Anterior cingulate cortex (tissue), 58 donors: ENCODE data around the gene CACNA1I.
A peak's percentile ranks its signal among the peaks of the same experiment; 100 is the strongest.

Experiments
- DNase-seq, 58 donors: peaks; one replicate each; lab custom pipeline; 2025; lab: John Stamatoyannopoulos, UW

Gene CACNA1I

DNA sequence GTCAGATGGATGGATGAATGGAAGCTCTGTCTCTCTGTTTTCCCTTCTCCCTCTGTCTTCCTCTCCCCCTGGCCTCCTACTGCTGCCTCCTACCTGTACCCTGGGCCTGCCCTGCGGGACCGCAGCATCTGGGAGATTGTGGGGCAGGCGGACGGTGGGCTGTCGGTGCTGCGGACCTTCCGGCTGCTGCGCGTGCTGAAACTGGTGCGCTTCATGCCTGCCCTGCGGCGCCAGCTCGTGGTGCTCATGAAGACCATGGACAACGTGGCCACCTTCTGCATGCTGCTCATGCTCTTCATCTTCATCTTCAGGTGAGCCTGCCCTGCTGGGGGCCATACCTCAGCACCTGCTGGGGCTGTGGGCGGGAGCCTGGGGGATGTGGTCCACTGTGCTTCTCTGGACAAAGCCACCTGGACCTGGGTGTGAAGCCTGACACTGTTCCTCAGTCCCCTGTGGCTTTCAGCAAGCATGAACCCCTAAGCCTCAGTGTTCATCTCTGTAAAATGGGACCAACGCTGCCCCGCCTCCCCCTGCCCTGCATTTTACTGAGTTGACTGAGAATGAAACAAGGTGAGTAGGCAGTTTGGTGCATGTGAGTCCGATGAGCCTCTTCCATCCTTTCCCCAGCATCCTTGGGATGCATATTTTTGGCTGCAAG, 88.4 kb downstream of the CACNA1I start:
- no peak for DNase-seq

DNA sequence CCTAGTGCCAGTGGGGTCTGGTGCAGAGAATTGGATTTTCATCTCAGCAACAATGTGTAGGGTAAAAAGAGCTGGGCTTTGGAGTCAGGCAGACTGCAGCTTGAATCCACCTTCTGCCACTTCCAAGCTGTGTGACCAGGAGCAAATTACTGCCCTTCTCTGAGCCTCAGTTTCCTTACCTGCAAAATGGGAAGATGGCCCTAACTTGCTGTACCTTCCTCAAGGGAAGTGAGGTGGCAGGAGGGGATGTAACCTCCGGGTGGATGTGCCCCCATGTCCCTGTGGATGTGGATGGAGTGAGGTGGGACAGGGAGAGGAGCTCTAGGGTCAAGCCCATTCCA, 90.9 kb downstream of the CACNA1I start:
- DNase-seq, result no peak

DNA sequence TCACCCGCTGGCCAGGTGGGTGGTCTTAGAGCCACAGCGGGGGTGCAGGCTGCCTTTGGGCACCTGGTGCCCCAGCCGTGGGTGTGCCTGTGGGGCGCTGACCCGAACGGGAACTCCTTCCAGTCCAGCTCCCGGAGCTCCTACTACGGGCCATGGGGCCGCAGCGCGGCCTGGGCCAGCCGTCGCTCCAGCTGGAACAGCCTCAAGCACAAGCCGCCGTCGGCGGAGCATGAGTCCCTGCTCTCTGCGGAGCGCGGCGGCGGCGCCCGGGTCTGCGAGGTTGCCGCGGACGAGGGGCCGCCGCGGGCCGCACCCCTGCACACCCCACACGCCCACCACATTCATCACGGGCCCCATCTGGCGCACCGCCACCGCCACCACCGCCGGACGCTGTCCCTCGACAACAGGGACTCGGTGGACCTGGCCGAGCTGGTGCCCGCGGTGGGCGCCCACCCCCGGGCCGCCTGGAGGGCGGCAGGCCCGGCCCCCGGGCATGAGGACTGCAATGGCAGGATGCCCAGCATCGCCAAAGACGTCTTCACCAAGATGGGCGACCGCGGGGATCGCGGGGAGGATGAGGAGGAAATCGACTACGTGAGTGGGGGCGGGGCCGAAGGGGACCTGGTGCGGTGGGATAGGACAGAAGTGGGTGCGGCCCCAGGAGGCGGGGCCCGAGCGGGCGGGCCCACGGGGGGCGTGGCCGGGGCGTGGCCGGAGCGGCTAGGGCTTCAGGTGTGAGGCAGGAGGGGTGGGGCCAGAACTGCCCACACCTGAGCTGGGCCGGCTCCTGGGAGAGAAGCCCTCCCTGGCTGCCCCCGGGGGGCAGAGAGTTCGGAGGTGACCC, 91.5 kb downstream of the CACNA1I start:
- peak in 1 of 58 donors; percentile 39 for DNase-seq

DNA sequence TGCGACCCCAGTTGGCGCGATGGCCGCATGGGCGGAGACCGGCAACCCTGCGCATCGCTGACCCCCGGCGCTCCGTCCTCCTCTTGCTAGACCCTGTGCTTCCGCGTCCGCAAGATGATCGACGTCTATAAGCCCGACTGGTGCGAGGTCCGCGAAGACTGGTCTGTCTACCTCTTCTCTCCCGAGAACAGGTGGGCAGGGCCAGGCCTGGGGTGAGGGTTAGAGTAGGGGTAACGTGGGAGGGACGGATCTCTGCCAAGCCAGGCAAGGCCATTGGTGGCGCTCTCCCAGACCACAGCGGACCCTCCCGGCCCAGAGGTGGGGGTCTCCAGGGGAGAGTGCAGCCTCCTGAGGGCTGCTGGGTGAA, 92.1 kb downstream of the CACNA1I start:
- DNase-seq, result no peak

DNA sequence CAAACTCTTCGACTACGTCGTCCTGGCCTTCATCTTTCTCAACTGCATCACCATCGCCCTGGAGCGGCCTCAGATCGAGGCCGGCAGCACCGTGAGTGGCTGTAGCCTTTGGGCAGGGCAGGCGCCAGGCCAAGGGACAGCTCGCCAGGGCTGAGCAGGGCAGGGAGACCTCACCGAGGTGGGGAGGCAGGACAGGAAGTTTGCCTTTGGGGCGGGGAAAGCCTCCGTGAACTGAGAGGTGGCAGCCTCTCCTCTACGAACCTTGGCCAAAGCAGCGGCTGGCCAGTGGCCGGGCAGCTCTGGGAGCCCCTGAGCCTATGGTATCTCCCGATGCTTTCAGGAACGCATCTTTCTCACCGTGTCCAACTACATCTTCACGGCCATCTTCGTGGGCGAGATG, 93.2 kb downstream of the CACNA1I start:
- no peak for DNase-seq

DNA sequence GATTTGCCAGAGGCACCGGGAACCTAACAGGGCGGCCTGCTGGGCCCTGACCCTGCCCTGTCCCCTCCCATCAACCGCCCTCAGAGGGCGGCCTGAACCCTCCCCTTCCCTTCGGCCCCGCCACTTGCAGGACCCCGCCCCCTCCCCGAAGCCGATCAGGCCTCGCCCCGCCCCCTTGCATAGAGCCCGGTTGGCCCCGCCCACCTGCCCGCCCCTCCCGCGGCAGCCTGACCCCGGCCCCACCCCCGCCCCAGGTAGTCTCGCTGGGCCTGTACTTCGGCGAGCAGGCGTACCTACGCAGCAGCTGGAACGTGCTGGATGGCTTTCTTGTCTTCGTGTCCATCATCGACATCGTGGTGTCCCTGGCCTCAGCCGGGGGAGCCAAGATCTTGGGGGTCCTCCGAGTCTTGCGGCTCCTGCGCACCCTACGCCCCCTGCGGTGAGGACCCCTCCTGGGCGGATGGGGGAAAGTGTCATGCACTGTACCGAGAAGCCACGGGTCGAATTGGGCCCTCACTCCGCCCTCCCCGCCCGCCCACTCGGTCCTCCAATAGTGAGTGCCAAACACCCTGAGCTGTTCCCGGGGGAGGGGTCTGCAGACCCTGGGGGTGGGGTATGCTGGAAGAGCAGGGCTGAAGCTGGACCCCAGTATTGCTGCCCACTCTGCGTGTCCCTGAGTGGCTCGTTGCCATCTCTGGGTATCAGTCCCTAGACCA, 94.1 kb downstream of the CACNA1I start:
- DNase-seq, result peak in 1 of 58 donors; percentile 23

DNA sequence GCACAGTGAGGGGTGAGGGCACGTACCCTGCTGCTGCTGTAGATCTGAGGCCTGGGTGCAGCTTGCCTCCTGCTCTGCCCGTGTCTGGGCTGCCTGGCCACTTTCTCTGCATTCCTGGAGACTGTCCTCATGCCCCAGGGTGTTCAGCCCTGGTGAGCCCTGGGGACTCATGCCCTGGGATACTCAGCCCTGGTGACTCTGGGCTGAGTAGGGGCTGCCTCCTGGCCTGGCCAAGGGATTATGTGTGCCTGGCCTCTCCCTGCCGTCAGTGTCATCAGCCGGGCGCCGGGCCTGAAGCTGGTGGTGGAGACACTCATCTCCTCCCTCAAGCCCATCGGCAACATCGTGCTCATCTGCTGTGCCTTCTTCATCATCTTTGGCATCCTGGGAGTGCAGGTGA, 94.7 kb downstream of the CACNA1I start:
- DNase-seq, result no peak

DNA sequence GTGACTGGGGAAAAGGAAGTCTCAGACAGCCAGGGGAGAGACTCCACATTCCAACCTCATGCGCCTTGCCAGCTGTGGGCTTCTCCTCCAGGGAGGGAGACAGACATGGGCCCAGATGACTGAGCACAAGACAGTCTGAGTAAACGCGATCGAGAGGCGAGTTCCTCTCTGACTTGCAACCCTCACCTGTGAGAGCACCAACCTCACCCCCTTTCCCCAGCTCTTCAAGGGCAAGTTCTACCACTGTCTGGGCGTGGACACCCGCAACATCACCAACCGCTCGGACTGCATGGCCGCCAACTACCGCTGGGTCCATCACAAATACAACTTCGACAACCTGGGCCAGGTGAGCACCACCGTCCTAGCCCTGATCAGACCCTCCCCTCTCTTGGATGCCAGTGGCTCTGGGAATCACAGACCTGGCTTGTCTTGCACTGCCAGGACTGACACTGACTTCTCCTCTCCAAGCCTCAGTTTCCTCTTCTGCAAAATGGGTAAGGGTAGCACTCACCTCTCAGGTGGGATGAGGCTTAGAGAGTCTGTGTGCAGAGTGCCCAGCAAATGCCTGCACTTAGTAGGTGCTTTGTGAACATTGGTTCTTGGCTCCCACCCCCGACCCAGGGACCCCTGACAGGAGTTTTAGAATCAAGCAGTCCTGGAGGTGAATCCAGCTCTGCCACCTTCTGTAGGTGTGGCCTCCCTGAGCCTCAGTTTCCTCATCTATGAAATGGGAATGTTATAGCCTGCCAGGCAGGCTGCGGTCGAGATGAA, 95.3 kb downstream of the CACNA1I start:
- no peak for DNase-seq

DNA sequence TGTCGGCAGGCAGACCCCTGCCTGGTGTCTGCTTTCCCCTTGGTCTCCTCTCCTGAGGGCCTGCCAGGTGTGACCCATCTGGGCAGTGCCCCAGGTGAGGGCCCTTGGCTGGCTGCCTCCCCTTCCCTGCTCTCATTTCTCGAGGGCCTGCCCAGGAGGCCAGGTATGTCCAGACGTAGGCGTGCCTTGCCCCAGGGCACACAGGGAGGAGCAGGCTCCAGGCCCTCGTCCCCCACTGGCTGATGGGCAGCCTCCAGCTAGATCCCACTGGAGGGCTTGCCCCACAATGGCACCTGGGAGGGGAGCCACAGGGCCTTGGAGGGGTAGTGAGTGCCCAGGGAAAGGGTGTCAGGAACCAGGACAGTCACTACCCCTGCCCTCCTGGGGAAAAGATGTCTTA, 95.9 kb downstream of the CACNA1I start:
- no peak for DNase-seq

DNA sequence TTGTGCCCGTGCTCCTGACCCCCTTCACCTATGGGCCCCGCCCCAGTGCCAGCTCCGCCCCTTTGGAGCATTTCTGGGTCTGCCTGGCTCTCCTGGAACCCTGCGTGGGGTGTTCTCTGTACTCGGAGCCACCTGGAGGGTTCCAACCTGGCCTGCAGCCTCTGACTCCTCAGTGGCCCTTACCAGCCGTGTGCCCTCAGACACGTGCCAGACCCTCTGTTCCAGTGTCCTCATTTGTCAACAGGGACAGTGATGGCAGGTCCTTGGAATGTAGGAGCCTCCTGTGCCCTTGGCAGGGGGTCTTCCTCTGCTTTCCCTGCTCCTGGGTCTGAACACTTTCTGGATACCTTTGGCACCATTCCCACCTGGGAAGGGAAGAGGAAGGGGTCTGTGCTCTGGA, 96.4 kb downstream of the CACNA1I start:
- no peak for DNase-seq

DNA sequence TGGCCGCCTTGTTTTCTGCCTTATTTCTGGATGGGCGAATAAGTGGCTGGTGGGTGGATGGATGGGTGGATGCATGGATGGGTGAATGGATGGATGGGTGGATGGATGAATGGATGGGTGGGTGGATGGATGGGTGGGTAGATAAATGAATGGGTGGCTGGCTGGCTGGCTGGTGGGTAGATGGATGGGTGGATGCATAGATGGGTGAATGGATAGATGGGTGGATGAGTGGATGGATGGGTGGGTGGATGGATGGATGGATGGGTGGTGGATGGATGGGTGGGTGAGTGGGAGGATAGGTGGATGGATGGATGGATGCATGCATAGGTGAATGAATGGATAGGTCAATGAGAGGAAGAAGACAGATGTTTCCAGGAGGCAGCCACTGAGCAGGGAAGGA, 98.9 kb downstream of the CACNA1I start:
- no peak for DNase-seq

DNA sequence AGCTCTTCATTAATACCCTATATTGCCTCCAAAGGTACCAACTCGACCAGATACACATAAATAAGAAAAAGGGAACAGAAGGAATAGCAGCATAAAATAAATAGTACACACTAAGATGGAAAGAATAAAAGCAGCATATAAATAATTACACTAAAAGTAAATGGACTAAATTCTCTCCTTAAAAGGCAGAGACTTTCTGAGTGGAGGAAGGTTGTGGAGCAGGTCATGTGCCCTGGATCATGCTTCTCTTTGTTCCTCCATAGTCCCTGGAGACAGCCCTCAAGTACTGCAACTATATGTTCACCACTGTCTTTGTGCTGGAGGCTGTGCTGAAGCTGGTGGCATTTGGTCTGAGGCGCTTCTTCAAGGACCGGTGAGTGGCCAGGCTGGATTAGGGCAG, 101.4 kb downstream of the CACNA1I start:
- DNase-seq, result no peak

DNA sequence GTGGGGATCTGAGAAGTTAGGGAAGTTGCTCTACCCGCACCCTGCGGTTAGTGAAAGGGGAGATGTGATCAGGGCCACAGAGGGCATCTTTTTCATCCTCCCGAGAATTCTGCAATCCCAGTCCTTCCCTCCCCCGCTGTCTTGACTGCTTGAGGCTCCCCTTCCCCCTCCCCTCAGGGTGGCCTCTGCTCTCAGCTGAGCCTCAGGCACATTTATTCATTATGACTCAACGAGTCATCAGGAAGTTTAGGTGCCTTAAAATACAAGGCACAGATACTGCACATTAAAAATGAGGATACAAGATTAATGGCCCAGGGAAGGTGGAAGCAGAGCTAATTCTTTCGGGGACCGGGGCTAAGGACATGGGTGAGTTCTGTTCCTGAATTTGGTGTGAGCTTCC, 104.0 kb downstream of the CACNA1I start:
- no peak for DNase-seq

DNA sequence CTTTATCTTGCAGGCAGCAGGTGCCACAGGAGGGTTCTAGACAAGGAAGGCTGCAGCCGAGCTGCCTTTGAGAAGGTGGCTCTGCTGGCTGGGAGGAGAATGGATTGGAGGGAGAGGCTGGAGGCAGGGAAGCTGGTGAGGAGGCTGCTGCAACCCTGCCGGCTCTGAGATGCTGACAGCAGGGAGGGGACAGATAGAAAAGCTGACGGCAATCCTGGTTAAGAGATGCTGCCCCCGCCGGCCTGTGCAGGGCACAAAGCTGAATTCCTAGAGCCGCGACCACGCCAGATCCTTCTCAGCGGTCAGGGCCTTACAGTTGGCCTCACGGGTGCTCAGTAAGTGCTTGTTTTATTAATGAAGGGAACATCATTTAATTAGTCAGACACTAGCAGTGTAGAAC, 105.4 kb downstream of the CACNA1I start:
- peak in 1 of 58 donors; percentile 4 for DNase-seq

DNA sequence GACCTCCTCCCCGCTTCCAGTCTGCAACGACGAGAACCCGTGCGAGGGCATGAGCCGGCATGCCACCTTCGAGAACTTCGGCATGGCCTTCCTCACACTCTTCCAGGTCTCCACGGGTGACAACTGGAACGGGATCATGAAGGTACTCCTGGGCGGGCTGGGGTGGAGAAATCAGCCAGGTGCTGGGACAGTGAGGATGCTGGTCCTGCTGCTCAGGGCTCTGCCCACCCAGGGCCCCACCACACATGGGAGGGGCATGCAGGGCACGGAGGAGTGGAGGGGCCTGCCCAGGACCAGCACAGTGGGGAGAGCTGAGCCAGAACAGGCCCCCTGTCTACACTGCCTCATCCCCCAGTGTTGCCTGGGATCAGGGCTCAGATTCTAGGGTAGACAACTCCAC, 107.4 kb downstream of the CACNA1I start:
- no peak for DNase-seq

DNA sequence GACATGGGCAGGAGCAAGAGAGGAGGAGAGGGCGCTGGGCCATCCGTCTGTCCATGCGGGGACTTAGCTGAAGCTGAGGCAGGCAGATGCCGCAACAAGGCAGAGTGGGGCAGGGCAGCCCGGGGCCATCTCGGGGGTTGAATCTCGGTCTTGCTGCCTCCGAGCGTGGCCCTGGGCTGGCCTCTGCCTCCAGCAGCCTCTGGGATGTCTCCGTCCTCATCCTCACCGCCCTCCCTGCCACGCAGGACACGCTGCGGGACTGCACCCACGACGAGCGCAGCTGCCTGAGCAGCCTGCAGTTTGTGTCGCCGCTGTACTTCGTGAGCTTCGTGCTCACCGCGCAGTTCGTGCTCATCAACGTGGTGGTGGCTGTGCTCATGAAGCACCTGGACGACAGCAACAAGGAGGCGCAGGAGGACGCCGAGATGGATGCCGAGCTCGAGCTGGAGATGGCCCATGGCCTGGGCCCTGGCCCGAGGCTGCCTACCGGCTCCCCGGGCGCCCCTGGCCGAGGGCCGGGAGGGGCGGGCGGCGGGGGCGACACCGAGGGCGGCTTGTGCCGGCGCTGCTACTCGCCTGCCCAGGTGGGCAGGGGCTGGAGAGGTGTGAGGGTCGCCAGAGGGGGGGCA, 108.4 kb downstream of the CACNA1I start:
- DNase-seq, result no peak

DNA sequence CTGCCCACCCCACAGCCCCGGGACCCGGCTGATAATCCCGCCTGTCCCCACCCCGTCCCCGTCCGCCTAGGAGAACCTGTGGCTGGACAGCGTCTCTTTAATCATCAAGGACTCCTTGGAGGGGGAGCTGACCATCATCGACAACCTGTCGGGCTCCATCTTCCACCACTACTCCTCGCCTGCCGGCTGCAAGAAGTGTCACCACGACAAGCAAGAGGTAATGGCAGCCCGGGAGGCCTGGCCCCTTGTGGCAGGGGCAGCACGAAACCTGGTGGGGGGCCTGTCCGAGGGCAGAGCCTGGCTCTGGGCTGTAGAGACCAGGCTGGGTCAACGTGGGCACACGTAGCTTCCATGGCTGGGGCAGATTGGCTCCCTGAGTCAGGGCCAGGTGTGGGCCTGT, 109.1 kb downstream of the CACNA1I start:
- no peak for DNase-seq

DNA sequence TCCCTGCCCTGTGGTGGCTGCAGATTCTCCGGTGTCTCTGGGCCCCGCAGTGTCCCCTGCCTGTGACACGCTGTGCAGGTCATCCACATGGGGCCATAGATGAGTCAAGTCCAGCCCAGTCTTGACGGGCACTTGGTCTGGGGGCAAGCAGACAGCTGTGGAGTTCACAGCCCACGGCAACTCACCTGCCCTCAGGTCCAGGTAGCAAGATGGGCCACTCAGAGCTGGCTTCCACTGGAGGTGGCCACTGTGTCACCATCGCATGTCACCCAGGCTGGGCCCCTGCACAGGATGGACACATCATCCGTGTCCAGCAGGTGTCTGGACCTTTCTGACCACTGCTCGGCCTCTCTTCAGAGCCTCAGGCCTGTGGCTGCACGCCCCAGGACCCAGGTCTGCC, 109.9 kb downstream of the CACNA1I start:
- DNase-seq, result no peak

DNA sequence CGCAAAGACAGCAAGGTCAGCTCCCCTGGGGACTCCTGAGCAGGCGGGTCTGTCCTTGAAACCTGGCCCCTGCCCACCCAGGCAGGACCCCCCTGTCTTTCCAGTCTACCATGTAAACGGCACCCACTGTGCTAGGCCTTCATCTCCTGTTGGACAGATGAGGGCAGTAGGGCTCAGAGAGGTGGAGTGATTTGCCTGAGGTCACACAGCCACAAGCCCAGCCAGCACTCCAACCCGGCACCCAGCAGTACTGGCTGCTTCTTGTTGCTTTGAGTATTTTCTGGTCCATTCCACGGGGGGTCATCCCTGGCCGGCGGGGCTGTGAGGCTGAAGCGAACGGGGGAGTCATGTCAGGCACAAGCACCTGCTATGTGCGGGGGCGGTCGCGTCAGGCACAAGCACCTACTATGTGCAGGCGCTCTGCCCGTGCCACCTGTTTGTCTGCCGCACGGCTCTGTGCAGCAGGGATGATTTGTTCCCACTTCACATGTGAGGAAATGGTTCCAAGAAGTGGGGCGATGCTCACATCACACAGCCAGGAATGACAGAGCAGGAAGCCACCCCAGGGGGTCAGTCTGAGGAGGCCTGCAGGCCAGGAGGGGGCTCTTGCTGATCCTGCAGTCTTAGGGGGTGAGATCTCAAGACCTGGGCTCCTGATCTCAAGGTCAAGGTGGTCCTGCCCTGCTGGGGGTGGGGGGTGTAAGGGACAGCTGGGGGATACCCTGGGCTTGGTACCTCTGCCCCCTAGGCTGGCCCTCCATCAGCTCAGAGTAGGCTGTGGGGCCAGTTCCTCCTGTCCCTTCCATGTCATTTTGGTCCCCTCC, 110.7 kb downstream of the CACNA1I start:
- no peak for DNase-seq

DNA sequence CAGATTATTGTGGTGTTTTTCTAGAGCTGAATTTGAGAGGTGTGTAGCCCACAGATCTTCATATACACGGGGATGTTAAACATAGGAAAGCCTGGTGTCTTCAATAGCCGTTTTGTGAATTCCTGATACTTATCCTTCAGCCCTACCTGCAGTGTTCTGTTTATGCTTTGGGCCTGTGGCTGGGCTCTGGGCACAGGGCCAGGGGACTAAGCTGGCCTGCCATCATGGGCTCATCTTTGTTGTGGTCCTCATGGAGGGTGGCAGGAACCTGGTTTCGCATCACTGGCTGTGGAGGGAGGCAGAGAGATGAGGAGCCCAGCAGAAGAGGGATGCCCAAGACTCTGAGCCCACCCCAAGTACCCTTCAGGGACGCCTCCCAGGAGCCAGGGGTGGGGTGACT, 112.4 kb downstream of the CACNA1I start:
- no peak for DNase-seq
